Stimulated activated naive CD8-positive, alpha-beta T cell treated with anti-CD3 and anti-CD28 coated beads, Interleukin-15, Interleukin-2, amounts not matched to agents 100 ng/mL and 50 ng/mL, for 24 hours (primary cell): ENCODE measurements around the gene UBE3C.
"Not testable (repeated sequence)": the region's sequence is repeated elsewhere in the genome, so short reads cannot be mapped to it uniquely, and the experiment has no call there.

Source experiments
- H3K27ac Mint-ChIP-seq: one replicate; pipeline ENCODE4 v1.8.0; 2021; ENCODE audit warnings: mild to moderate bottlenecking, mixed read lengths
- H3K27me3 Mint-ChIP-seq: one replicate; pipeline ENCODE4 v1.8.0; 2021; ENCODE audit warnings: mixed read lengths
- H3K36me3 Mint-ChIP-seq: one replicate; pipeline ENCODE4 v1.8.0; 2021; ENCODE audit warnings: low read depth, mixed read lengths
- H3K4me1 Mint-ChIP-seq: one replicate; pipeline ENCODE4 v1.8.0; 2021; ENCODE audit warnings: low read depth, mixed read lengths
- H3K4me3 Mint-ChIP-seq: one replicate; pipeline ENCODE4 v1.8.0; 2021; ENCODE audit warnings: mild to moderate bottlenecking, mixed read lengths
- H3K9me3 Mint-ChIP-seq: one replicate; pipeline ENCODE4 v1.8.0; 2021; ENCODE audit warnings: mixed read lengths

UBE3C gene

DNA sequence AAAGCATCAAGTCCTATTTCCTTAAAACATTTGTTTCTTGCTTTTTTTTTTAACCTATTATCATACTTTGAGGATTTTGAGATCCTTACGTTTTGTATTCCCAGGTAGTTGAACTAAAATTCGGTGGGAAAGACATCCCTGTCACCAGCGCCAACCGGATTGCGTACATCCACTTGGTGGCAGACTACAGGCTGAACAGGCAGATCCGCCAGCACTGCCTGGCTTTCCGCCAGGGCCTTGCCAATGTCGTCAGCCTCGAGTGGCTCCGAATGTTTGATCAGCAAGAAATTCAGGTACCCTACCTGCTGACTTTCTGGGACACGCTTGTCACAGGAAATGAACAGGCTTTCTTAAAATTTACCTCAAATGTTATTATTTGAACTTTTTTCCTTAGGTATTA is 115.1 kb downstream of the UBE3C start:
- Mint-ChIP-seq H3K4me1 (no peaks in the 10 kb centered on the region), H3K27me3 (no peaks in the 10 kb centered on the region), H3K9me3 (no peaks in the 10 kb centered on the region), H3K27ac (no peak overlapping the region), H3K36me3 (peaks cover 63% of the 10 kb centered on the region), H3K4me3 (no peak overlapping the region)

GRCh38 chr7:157254781-157255180 is 116.1 kb downstream of the UBE3C start:
- not testable (repeated sequence) for H3K27ac Mint-ChIP-seq, H3K4me3 Mint-ChIP-seq, H3K9me3 Mint-ChIP-seq, H3K4me1 Mint-ChIP-seq, H3K27me3 Mint-ChIP-seq
- peaks cover 63% of the 10 kb centered on the region for H3K36me3 Mint-ChIP-seq

DNA sequence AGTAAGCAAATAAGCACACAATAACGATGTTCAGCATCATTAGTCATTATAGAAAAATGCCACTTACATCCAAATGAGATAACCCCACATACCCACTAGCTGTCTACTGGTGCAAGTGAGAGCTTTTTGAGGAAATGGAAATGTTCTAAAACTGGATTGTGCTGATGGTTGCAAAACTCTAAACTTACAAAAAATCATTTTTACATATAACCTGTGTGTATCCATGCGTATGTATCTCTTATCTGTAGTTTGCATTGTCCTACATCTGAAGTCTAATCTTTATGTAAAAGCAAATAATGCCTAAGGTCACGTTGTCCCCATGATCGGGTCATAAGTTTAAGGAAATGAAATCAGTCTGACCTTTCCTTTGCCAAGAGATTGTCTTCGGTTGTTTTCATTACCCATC is 116.5 kb downstream of the UBE3C start:
- no peak overlapping the region for H3K4me3 Mint-ChIP-seq
- no peak overlapping the region for H3K27ac Mint-ChIP-seq
- no peaks in the 10 kb centered on the region for H3K27me3 Mint-ChIP-seq
- H3K9me3 Mint-ChIP-seq, result no peaks in the 10 kb centered on the region
- H3K4me1 Mint-ChIP-seq, result no peaks in the 10 kb centered on the region
- peaks cover 63% of the 10 kb centered on the region for H3K36me3 Mint-ChIP-seq

DNA sequence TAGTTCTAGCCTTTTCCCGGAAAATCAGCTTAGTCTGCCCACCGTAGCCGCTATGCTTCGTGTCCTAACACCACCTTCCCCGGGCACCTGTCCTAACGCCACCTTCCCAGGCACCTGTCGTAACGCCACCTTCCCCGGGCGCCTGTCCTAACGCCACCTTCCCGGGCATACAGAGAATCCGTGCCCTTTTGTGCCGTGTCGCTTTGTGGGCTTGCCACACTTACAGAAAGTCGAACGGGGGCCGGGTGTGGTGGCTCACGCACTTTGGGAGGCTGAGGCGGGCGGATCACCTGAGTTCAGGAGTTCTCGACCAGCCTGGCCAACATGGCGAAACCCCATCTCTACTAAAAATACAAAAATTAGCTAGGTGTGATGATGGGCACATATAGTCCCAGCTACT is 124.4 kb downstream of the UBE3C start:
- peaks cover 73% of the 10 kb centered on the region for H3K36me3 Mint-ChIP-seq

GRCh38 chr7:157265051-157265450 is 126.3 kb downstream of the UBE3C start:
- no peak overlapping the region for H3K27ac Mint-ChIP-seq
- H3K36me3 Mint-ChIP-seq, result peaks cover 69% of the 10 kb centered on the region

More for the DNA sequence above, 124.4 kb downstream of the UBE3C start:
- H3K27me3 Mint-ChIP-seq, result no peaks in the 10 kb centered on the region
- no peaks in the 10 kb centered on the region for H3K9me3 Mint-ChIP-seq
- H3K4me1 Mint-ChIP-seq, result no peaks in the 10 kb centered on the region
- no peak overlapping the region for H3K27ac Mint-ChIP-seq
- H3K4me3 Mint-ChIP-seq, result no peak overlapping the region

GRCh38 chr7:157266272-157266671 is 127.5 kb downstream of the UBE3C start:
- no peaks in the 10 kb centered on the region for H3K9me3 Mint-ChIP-seq
- H3K27me3 Mint-ChIP-seq, result no peaks in the 10 kb centered on the region
- H3K4me3 Mint-ChIP-seq, result no peak overlapping the region
- peaks cover 6% of the 10 kb centered on the region for H3K4me1 Mint-ChIP-seq
- no peak overlapping the region for H3K27ac Mint-ChIP-seq
- H3K36me3 Mint-ChIP-seq, result peaks cover 69% of the 10 kb centered on the region

More at GRCh38 chr7:157265051-157265450, 126.3 kb downstream of the UBE3C start:
- no peak overlapping the region for H3K4me3 Mint-ChIP-seq
- H3K4me1 Mint-ChIP-seq, result peaks cover 6% of the 10 kb centered on the region
- H3K27me3 Mint-ChIP-seq, result no peaks in the 10 kb centered on the region
- H3K9me3 Mint-ChIP-seq, result no peaks in the 10 kb centered on the region

- Mint-ChIP-seq H3K4me3 (no peak overlapping the region), H3K4me1 (peaks cover 6% of the 10 kb centered on the region), H3K9me3 (no peaks in the 10 kb centered on the region), H3K36me3 (peaks cover 61% of the 10 kb centered on the region), H3K27me3 (no peaks in the 10 kb centered on the region), H3K27ac (no peak overlapping the region)
Observed at GRCh38 chr7:157267516-157267915, 128.8 kb downstream of the UBE3C start.

DNA sequence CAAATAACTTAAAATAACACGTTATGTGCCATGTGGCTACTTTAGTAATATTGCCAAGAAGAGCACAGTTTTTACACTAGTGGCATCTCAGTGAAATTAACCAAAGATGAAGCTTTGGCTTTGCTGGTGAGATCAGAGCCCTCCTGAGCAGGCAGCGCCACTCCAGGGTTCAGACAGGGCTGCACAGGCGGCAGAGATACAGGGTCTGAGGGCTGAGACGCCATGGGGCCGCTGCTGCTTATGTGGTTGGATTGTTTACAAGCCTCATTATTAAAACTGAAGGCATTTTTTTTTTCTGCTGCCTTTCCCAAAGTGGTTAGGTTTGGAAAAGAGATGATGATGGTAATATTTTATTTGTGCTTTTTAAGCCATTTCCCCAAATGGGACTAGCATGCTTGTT is 129.2 kb downstream of the UBE3C start:
- H3K36me3 Mint-ChIP-seq, result peaks cover 58% of the 10 kb centered on the region
- H3K27me3 Mint-ChIP-seq, result no peaks in the 10 kb centered on the region
- H3K27ac Mint-ChIP-seq, result peak overlapping the region; percentile 31
- H3K9me3 Mint-ChIP-seq, result no peaks in the 10 kb centered on the region
- peaks cover 10% of the 10 kb centered on the region for H3K4me1 Mint-ChIP-seq
- H3K4me3 Mint-ChIP-seq, result no peak overlapping the region

DNA sequence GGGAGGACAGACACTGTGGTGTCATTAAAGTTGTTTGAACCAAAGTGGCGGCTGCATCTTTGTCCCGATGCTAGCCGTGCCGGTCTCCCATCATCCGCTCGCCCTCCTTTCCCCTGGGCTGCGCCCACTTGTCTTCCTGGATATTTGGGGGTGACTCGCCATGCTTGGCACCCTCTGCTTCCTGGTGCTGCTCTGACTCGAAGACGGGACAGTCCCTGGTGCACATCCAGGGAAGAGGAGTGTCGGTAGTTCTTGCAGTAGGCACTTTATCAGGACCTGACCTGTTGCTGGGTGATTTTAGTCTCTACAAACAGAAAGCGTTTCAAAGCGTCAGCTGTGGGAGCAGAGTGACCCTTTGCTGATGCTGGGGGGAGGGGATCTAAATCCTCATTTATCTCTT is 129.8 kb downstream of the UBE3C start:
- no peaks in the 10 kb centered on the region for H3K27me3 Mint-ChIP-seq
- H3K27ac Mint-ChIP-seq, result no peak overlapping the region
- H3K4me1 Mint-ChIP-seq, result peaks cover 12% of the 10 kb centered on the region
- H3K36me3 Mint-ChIP-seq, result peaks cover 55% of the 10 kb centered on the region
- no peak overlapping the region for H3K4me3 Mint-ChIP-seq
- no peaks in the 10 kb centered on the region for H3K9me3 Mint-ChIP-seq

DNA sequence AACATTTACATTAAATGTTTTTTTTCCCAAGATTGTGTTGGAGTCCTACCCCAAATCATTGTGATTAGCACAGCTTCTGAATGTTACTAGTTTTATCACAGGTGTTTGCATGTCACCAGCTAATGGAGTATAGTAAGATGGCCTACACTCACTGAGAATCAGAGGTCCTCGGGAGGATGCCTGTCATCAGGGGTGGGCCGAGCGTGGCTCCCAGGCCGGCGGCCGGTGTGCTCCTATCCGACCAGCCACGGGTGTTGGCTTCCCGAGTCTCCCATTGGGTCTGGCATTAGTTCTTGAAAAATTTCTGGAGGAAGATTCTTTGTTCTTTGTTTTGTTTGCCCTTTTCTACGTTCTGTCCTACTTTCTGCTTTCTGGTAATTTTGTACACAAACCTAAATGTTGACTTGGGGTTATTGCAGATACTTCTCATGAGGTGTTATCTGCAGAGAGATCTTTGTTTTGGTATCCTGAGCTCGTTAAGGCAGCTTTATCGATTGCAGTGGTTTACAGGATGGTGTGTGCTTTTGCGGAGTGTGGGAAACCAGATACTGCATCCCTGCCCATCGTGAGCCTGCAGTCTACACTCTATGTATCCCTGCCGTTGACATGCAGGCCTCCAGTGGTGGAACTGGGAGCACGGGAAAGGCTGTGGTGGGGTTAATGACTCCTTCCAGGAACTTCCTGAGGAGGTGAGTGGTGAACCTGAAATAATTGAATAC is 130.8 kb downstream of the UBE3C start:
- H3K27ac Mint-ChIP-seq, result peak overlapping the region; percentile 57
- peaks cover 51% of the 10 kb centered on the region for H3K36me3 Mint-ChIP-seq

DNA sequence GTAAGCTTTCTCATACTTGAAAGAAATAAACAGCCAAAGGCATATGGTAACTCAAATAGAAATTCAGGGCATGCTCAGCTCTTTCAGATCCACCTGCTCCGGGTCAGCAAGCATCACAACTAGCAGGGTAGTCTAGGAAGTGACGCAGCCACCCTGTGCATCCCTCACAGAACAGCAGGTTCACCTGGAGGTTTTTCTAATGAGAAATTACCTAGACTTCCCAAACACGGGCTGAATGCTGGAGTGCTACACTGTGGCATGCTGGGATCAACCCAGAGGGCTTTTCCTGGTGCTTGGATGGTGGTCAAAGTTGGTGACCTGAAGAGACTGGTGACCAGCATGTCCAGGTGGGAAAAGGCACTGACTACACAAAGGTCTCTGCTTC is 131.3 kb downstream of the UBE3C start:
- H3K36me3 Mint-ChIP-seq, result peaks cover 47% of the 10 kb centered on the region
- H3K27me3 Mint-ChIP-seq, result no peaks in the 10 kb centered on the region
- H3K4me3 Mint-ChIP-seq, result no peak overlapping the region
- H3K27ac Mint-ChIP-seq, result no peak overlapping the region
- H3K4me1 Mint-ChIP-seq, result peaks cover 16% of the 10 kb centered on the region
- H3K9me3 Mint-ChIP-seq, result no peaks in the 10 kb centered on the region

More for the DNA sequence above, 130.8 kb downstream of the UBE3C start:
- no peak overlapping the region for H3K4me3 Mint-ChIP-seq
- H3K9me3 Mint-ChIP-seq, result no peaks in the 10 kb centered on the region
- no peaks in the 10 kb centered on the region for H3K27me3 Mint-ChIP-seq
- peaks cover 16% of the 10 kb centered on the region for H3K4me1 Mint-ChIP-seq

DNA sequence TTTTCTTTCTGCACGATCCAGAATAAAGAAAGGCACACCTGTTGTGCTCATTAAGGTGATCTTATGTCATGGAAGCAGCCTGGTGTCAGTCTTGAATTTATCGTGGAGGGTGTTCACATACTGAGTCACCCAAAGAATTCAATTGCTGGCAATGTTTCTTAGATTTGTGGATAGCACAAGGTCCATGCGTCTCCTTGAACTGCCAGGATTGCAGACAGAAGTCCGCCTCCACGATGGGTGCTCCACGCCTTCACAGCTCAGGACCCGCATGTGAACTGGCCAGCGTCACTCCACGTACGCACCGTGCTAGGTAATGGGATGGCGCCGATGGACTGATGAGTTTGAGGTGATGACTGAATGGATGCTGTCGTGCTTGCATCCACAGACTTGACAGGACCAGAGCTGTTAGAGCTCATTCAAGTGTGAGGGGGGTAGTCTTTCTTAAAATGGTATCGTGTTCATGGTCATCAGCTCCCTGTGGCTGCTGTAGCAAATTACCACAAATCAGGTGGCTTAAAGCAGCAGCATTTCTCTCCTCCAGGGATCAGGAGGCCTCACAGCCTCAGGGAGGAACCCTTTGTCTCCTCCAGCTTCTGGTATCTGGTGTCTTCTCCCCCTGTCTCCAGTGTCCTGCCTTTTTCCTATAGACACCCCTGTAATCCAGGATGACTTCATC is 132.7 kb downstream of the UBE3C start:
- H3K4me1 Mint-ChIP-seq, result peaks cover 18% of the 10 kb centered on the region
- no peaks in the 10 kb centered on the region for H3K9me3 Mint-ChIP-seq
- no peaks in the 10 kb centered on the region for H3K27me3 Mint-ChIP-seq
- peak overlapping the region; percentile 16 for H3K27ac Mint-ChIP-seq
- H3K4me3 Mint-ChIP-seq, result no peak overlapping the region
- H3K36me3 Mint-ChIP-seq, result peaks cover 35% of the 10 kb centered on the region

DNA sequence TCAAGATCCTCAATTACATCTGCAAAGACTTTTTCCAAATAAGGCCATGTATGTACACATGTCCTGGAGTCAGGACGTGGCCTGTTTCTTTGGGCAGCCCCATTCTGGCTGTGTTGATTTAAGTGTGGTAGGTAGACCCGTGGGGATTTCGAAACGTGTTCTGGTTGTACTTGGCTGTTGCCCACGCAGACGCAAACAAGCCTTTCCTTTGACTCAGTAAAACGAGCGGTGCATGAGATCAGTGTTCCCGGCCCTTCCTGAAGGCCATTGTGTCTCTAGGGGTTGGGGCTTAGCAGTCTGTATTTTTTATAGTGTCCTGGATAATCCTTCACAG is 133.2 kb downstream of the UBE3C start:
- Mint-ChIP-seq H3K36me3 (peaks cover 34% of the 10 kb centered on the region), H3K4me3 (no peak overlapping the region), H3K4me1 (peaks cover 23% of the 10 kb centered on the region), H3K9me3 (no peaks in the 10 kb centered on the region), H3K27ac (peak overlapping the region; percentile 16), H3K27me3 (no peaks in the 10 kb centered on the region)

DNA sequence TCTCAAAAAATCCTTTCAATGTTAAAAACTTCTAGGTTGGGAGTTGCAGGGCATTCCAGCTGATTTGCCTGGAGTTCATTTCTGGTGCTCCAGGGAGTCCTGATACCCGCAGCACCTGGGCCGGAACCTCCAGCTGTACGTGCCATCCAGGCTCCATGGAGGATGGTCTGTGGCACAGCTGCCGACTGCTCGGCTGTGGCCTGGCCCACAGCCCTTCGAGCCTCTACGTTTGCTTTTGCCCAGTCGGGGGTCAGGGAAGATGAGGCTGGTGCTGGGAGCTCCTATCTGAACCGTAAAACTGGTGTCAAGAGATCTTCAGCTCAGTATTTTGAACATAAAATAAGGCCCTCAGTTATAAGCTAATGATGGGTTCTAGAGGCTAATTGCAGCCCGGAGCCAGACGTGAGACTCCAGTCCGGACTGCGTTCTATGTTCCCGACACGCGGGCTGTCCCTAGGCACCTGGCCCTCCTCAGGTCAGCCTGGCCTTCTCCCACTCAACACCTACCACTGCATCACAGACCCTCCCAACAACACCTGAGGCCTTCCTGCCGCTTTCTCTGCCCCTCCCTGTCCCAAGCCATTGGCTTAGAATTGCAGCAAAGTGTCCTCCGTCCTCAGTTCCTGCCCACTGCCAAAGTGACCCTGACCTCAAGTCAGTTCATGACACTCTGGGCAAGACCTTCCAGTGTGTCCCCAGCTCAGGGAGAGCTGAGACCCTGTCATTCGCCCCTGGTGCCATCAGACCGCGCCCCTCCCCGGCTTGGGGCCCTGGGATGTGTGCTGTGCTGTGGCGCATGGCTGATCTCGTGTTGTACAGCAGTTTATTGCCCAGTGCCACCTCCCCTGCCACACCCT is 133.9 kb downstream of the UBE3C start:
- H3K9me3 Mint-ChIP-seq, result no peaks in the 10 kb centered on the region
- H3K36me3 Mint-ChIP-seq, result peaks cover 31% of the 10 kb centered on the region
- H3K4me1 Mint-ChIP-seq, result peaks cover 29% of the 10 kb centered on the region
- H3K27ac Mint-ChIP-seq, result no peak overlapping the region
- peaks cover 3% of the 10 kb centered on the region for H3K27me3 Mint-ChIP-seq
- H3K4me3 Mint-ChIP-seq, result no peak overlapping the region
